Measurements from ENCODE around the gene TP53TG5. TPM values are rescaled to one million over a fixed set of nuclear protein-coding genes. Genes with fewer than 3 reads are reported as not detected.
A peak's percentile ranks its signal among the peaks of the same experiment; 100 is the strongest.
"Not testable (repeated sequence)": the region's sequence is repeated elsewhere in the genome, so short reads cannot be mapped to it uniquely, and the experiment has no call there.

Gene TP53TG5
- total and polyA plus RNA-seq, 2 experiments from 2014 or later = not detected

- Histone ChIP-seq H3K27ac (ENCODE audit: low read depth) (no peak overlapping the region), H3K4me3 (no peak overlapping the region), H3F3A (replicated peaks; ENCODE audit: low read depth) (no peaks in the 10 kb centered on the region), H3K9me2 (ENCODE audit: insufficient read depth) (no peaks in the 10 kb centered on the region), H3K4me1 (ENCODE audit: insufficient read depth) (peaks cover under 1% of the 10 kb centered on the region; the same call in 1 of the 2 replicates), H3K4me2 (no peak overlapping the region), H3K79me2 (replicated peaks; ENCODE audit: insufficient read depth) (peaks cover 1% of the 10 kb centered on the region; the same call in 1 of the 2 replicates), H4K20me1 (replicated peaks; ENCODE audit: insufficient read depth) (no peaks in the 10 kb centered on the region), H3K27me3 (ENCODE audit: insufficient read depth) (no peaks in the 10 kb centered on the region), H2AFZ (no peak overlapping the region), H3K36me3 (ENCODE audit: insufficient read depth) (no peaks in the 10 kb centered on the region)
- Mint-ChIP-seq H3K36me3 (ENCODE audit: low read depth) (no peaks in the 10 kb centered on the region), H3K4me1 (peaks cover 13% of the 10 kb centered on the region; the same call in 2 of the 3 replicates), H3K9me3 (no peaks in the 10 kb centered on the region), H3K27me3 (ENCODE audit: insufficient read depth, low read depth, poor library complexity) (no peaks in the 10 kb centered on the region), H3K27ac (no peak overlapping the region), H3K4me3 (no peak overlapping the region)
- no peak for ATAC-seq
- TF ChIP-seq ZNF331 (CRISPR knock-in tag; IDR thresholded peaks at IDR 0.05; ENCODE audit: low read depth) = no peak
- no peak for TF ChIP-seq EZH2 (IDR thresholded peaks at IDR 0.05; ENCODE audit: low read depth, unreplicated experiment)
- no peak for TF ChIP-seq CTCF (conservative IDR thresholded peaks at IDR 0.05; ENCODE audit: low read depth in 2 of 2)
- no peak for TF ChIP-seq EZH2phosphoT487 (IDR thresholded peaks at IDR 0.05; ENCODE audit: unreplicated experiment)
- no peak for TF ChIP-seq ETS1 (IDR thresholded peaks at IDR 0.05)
- no peak for TF ChIP-seq CREB1 (CRISPR knock-in tag; IDR thresholded peaks at IDR 0.05; ENCODE audit: low read depth)
- no peak for DNase-seq (ENCODE audit: low spot score)
Measured at GRCh38 chr20:45352729-45353128, 25.4 kb downstream of the TP53TG5 start.

GRCh38 chr20:45350795-45351194 is 27.3 kb downstream of the TP53TG5 start:
- not testable (repeated sequence) for H3K4me3 Mint-ChIP-seq; H3K9me3 Mint-ChIP-seq; H3K27me3 ChIP-seq (ENCODE audit: insufficient read depth); H3K9me2 ChIP-seq (ENCODE audit: insufficient read depth); H3K4me2 ChIP-seq; H2AFZ ChIP-seq; H3K36me3 ChIP-seq (ENCODE audit: insufficient read depth); H3K27ac Mint-ChIP-seq; H3K4me3 ChIP-seq; ATAC-seq; H4K20me1 ChIP-seq (replicated peaks; ENCODE audit: insufficient read depth); H3F3A ChIP-seq (replicated peaks; ENCODE audit: low read depth); H3K27ac ChIP-seq (ENCODE audit: low read depth); DNase-seq (ENCODE audit: low spot score); H3K27me3 Mint-ChIP-seq (ENCODE audit: insufficient read depth, low read depth, poor library complexity); H3K36me3 Mint-ChIP-seq (ENCODE audit: low read depth)
- H3K4me1 Mint-ChIP-seq = peaks cover 31% of the 10 kb centered on the region
- Histone ChIP-seq H3K79me2 (replicated peaks; ENCODE audit: insufficient read depth) (peaks cover 21% of the 10 kb centered on the region), H3K4me1 (ENCODE audit: insufficient read depth) (peaks cover 18% of the 10 kb centered on the region)

- Histone ChIP-seq H3K4me3 (no peak overlapping the region), H3K27me3 (ENCODE audit: insufficient read depth) (peaks cover 9% of the 10 kb centered on the region; the same call in 1 of the 2 replicates), H3K4me1 (ENCODE audit: insufficient read depth) (peaks cover 24% of the 10 kb centered on the region), H2AFZ (peak overlapping the region; percentile 66; the same call in 1 of the 2 replicates), H3K4me2 (no peak overlapping the region), H3K79me2 (replicated peaks; ENCODE audit: insufficient read depth) (peaks cover 26% of the 10 kb centered on the region), H3K27ac (ENCODE audit: low read depth) (no peak overlapping the region), H3F3A (replicated peaks; ENCODE audit: low read depth) (no peaks in the 10 kb centered on the region), H3K36me3 (ENCODE audit: insufficient read depth) (no peaks in the 10 kb centered on the region), H3K9me2 (ENCODE audit: insufficient read depth) (no peaks in the 10 kb centered on the region), H4K20me1 (replicated peaks; ENCODE audit: insufficient read depth) (no peaks in the 10 kb centered on the region)
- ATAC-seq = no peak
- H3K4me3 Mint-ChIP-seq = no peak overlapping the region
- H3K27me3 Mint-ChIP-seq (ENCODE audit: insufficient read depth, low read depth, poor library complexity) = peaks cover 10% of the 10 kb centered on the region
- no peak for DNase-seq (ENCODE audit: low spot score)
- H3K36me3 Mint-ChIP-seq (ENCODE audit: low read depth) = no peaks in the 10 kb centered on the region
- H3K9me3 Mint-ChIP-seq = no peaks in the 10 kb centered on the region
- H3K4me1 Mint-ChIP-seq = peaks cover 37% of the 10 kb centered on the region
- H3K27ac Mint-ChIP-seq = no peak overlapping the region
- TF ChIP-seq JUNB (IDR thresholded peaks at IDR 0.05; ENCODE audit: unreplicated experiment) = no peak
- TF ChIP-seq ZNF462 (CRISPR knock-in tag; IDR thresholded peaks at IDR 0.05) = no peak
- TF ChIP-seq ZNF331 (CRISPR knock-in tag; IDR thresholded peaks at IDR 0.05; ENCODE audit: low read depth) = no peak
Measured at GRCh38 chr20:45350217-45350616, 27.9 kb downstream of the TP53TG5 start.

All from GM23338 (cell line).